WTC11 (cell line): Measurements from ENCODE around the gene RETREG3. TPM values are rescaled to one million over a fixed set of nuclear protein-coding genes. Genes with fewer than 3 reads are reported as not detected.
"Not testable (repeated sequence)": the region's sequence is repeated elsewhere in the genome, so short reads cannot be mapped to it uniquely, and the experiment has no call there.

Experiments used
- ATAC-seq: fragments of 200-7000 bp; cut with Tn5 transposase; 2 replicates; pipeline ENCODE4 v1.10.0; 2021; ENCODE audit warnings: mild to moderate bottlenecking, moderate library complexity
- CTCF ChIA-PET: fragments of 300-600 bp; sonication (Branson Sonifier 250); formaldehyde crosslinking; loops from one replicate; lab custom pipeline; 2021; ENCODE audit warnings: antibody characterized with exemption; lab: Charles Lee
- POLR2A ChIA-PET: fragments of 350-600 bp; sonication (Branson Sonifier 250); formaldehyde crosslinking; loops from one replicate; lab custom pipeline; 2021; ENCODE audit warnings: antibody characterized with exemption; lab: Charles Lee
- DNase-seq: peaks from one replicate; pipeline ENCODE4 v3.0.0; 2021; ENCODE audit warnings: low spot score
- H3K27ac Mint-ChIP-seq: 2 replicates; pipeline ENCODE4 v1.8.0; 2021; ENCODE audit warnings: mixed read lengths
- H3K27me3 Mint-ChIP-seq: 2 replicates; pipeline ENCODE4 v1.8.0; 2021; ENCODE audit warnings: low read depth, mild to moderate bottlenecking, moderate library complexity, mixed read lengths
- H3K36me3 Mint-ChIP-seq: 2 replicates; pipeline ENCODE4 v1.8.0; 2021; ENCODE audit warnings: mixed read lengths
- H3K4me1 Mint-ChIP-seq: 2 replicates; pipeline ENCODE4 v1.8.0; 2022; ENCODE audit warnings: mixed read lengths
- H3K4me3 Mint-ChIP-seq: 2 replicates; pipeline ENCODE4 v1.8.0; 2021; ENCODE audit warnings: mild to moderate bottlenecking, moderate library complexity, mixed read lengths
- H3K9me3 Mint-ChIP-seq: 2 replicates; pipeline ENCODE4 v1.8.0; 2021; ENCODE audit warnings: mixed read lengths
- ERG ChIP-seq: fragments of 250-450 bp; sonication (Bioruptor Pico); IDR thresholded peaks from 2 replicates; pipeline ENCODE4 v1.8.0; 2021; ENCODE audit warnings: mild to moderate bottlenecking
- FOXP1 ChIP-seq: sonication (generic); formaldehyde crosslinking; IDR thresholded peaks from 2 replicates; pipeline ENCODE4 v1.8.0; 2022; ENCODE audit warnings: missing genetic modification reagents, mild to moderate bottlenecking, moderate library complexity, borderline replicate concordance
- GTF2I ChIP-seq: fragments of 250-450 bp; sonication (Bioruptor Pico); conservative IDR thresholded peaks from 2 replicates; pipeline ENCODE4 v1.4.0; 2021; ENCODE audit warnings: mild to moderate bottlenecking
- KAT7 ChIP-seq: sonication (generic); formaldehyde crosslinking; IDR thresholded peaks from 2 replicates; pipeline ENCODE4 v1.8.1; 2023; ENCODE audit warnings: missing genetic modification reagents, mild to moderate bottlenecking, borderline replicate concordance
- MAX ChIP-seq: sonication (generic); formaldehyde crosslinking; IDR thresholded peaks from 2 replicates; pipeline ENCODE4 v1.8.0; 2022; ENCODE audit warnings: mild to moderate bottlenecking, missing genetic modification reagents
- MYBL2 ChIP-seq: sonication (generic); formaldehyde crosslinking; IDR thresholded peaks from 2 replicates; pipeline ENCODE4 v1.8.1; 2023; ENCODE audit warnings: mild to moderate bottlenecking, moderate library complexity, missing genetic modification reagents
- STAT6 ChIP-seq: sonication (generic); formaldehyde crosslinking; conservative IDR thresholded peaks from 2 replicates; pipeline ENCODE4 v1.8.1; 2023; ENCODE audit warnings: mild to moderate bottlenecking, low read depth, missing genetic modification reagents, moderate library complexity
- TEAD1 ChIP-seq: sonication (generic); formaldehyde crosslinking; IDR thresholded peaks from 2 replicates; pipeline ENCODE4 v1.8.0; 2022; ENCODE audit warnings: mild to moderate bottlenecking, missing genetic modification reagents
- ZBTB43 ChIP-seq: sonication (generic); formaldehyde crosslinking; IDR thresholded peaks from 2 replicates; pipeline ENCODE4 v1.8.1; 2023; ENCODE audit warnings: mild to moderate bottlenecking, missing genetic modification reagents
- ZNF121 ChIP-seq: sonication (generic); formaldehyde crosslinking; IDR thresholded peaks from 2 replicates; pipeline ENCODE4 v1.8.0; 2023; ENCODE audit warnings: missing genetic modification reagents
- total RNA-seq: library from RNA; stranded (reverse); gene quantifications from 3 replicates; pipeline ENCODE4 v1.2.3, GENCODE V29; 2021
- TF ChIP-seq, protein P1 (sequence below): sonication (generic); formaldehyde crosslinking; conservative IDR thresholded peaks from 2 replicates; pipeline ENCODE4 v1.8.1; 2022; ENCODE audit warnings: mild to moderate bottlenecking, missing genetic modification reagents
- TF ChIP-seq, protein P2 (sequence below): sonication (generic); formaldehyde crosslinking; IDR thresholded peaks from 2 replicates; pipeline ENCODE4 v1.8.1; 2023; ENCODE audit warnings: mild to moderate bottlenecking, missing genetic modification reagents, borderline replicate concordance

RETREG3 gene
- total RNA-seq, 1 experiment from 2014 or later, result 40.4 TPM

DNA sequence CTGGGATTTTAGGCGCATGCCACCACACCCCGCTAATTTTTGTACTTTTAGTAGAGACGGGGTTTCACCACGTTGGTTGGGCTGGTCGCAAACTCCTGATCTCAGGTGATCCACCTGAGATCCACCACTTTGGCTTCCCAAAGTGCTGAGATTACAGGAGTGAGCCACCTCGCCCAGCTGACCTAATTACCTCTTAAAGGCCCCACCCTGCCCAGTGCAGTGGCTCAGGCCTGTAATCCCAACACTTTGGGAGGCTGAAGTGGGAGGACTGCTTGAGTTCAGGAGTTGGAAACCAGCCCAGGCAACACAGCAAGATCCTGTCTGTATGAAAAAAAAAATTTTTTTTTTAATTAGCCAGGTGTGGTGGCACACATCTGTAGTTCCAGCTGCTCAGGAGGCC lies 50.1 kb downstream of the RETREG3 start:
- H3K36me3 Mint-ChIP-seq, result no peaks in the 10 kb centered on the region
- peaks cover 21% of the 10 kb centered on the region for H3K4me1 Mint-ChIP-seq
- H3K9me3 Mint-ChIP-seq, result no peaks in the 10 kb centered on the region
- ChIA-PET CTCF (interaction anchor here (1.3 kb wide), 1 partner anchor 19 kb away, joined by 4 read pairs; no protein-coding TSS in a partner anchor), POLR2A (no interaction called here)
- H3K27me3 Mint-ChIP-seq, result no peaks in the 10 kb centered on the region
- no peak for DNase-seq
- TF ChIP-seq, protein P1, sequence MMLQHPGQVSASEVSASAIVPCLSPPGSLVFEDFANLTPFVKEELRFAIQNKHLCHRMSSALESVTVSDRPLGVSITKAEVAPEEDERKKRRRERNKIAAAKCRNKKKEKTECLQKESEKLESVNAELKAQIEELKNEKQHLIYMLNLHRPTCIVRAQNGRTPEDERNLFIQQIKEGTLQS (CRISPR knock-in tag), result no peak
- no peak for TF ChIP-seq FOXP1 (CRISPR knock-in tag)
- no peak for TF ChIP-seq ERG (CRISPR knock-in tag)
- TF ChIP-seq, all 79 proteins: peak for 0
- Mint-ChIP-seq H3K27ac (no peak overlapping the region), H3K4me3 (no peak overlapping the region)
- no peak for ATAC-seq

GRCh38 chr17:42555961-42556617 lies 53.1 kb downstream of the RETREG3 start:
- ATAC-seq (peak; percentile 75), DNase-seq (peak; percentile 77)
- POLR2A ChIA-PET, H3K27ac Mint-ChIP-seq, H3K4me1 Mint-ChIP-seq, H3K36me3 Mint-ChIP-seq, H3K27me3 Mint-ChIP-seq, H3K9me3 Mint-ChIP-seq: not testable (repeated sequence)
- H3K4me3 Mint-ChIP-seq, result peak overlapping the region; percentile 85
- CTCF ChIA-PET, result interaction anchor here (2.6 kb wide), 1 partner anchor 207 kb away, joined by 12 read pairs; no protein-coding TSS in a partner anchor

GRCh38 chr17:42555122-42555622 lies 54.0 kb downstream of the RETREG3 start:
- Mint-ChIP-seq H3K36me3 (no peaks in the 10 kb centered on the region), H3K4me3 (peak overlapping the region; percentile 85), H3K4me1 (peaks cover 12% of the 10 kb centered on the region), H3K27me3 (no peaks in the 10 kb centered on the region), H3K9me3 (no peaks in the 10 kb centered on the region), H3K27ac (no peak overlapping the region)
- ATAC-seq (no peak), DNase-seq (no peak)
- ChIA-PET CTCF (interaction anchor here (0.6 to 2.6 kb wide), 11 partner anchors 9 to 535 kb away, joined by 3 to 22 read pairs (median 5); partner anchors contain the start of genes CNTNAP1, NKIRAS2 and PSMC3IP), POLR2A (interaction anchor here (0.6 to 1.3 kb wide), 4 partner anchors 15 to 128 kb away, joined by 3 to 4 read pairs (median 3); partner anchors contain the start of gene TUBG1)
- no peak for TF ChIP-seq STAT6
- peak; percentile 58; the same call in 1 of the 2 replicates for TF ChIP-seq GTF2I (CRISPR knock-in tag)
- peak; percentile 86; the same call in 1 of the 2 replicates for TF ChIP-seq ZNF121 (CRISPR knock-in tag)

- peak; percentile 93 for DNase-seq
- peak; percentile 81 for ATAC-seq
- H3K36me3 Mint-ChIP-seq, result no peaks in the 10 kb centered on the region
- peak overlapping the region; percentile 85 for H3K4me3 Mint-ChIP-seq
- H3K4me1 Mint-ChIP-seq, result peaks cover 12% of the 10 kb centered on the region
- CTCF ChIA-PET, result interaction anchor here (0.6 to 2.6 kb wide), 13 partner anchors 9 to 534 kb away, joined by 3 to 22 read pairs (median 4); partner anchors contain the start of genes CNTNAP1, NKIRAS2 and PSMC3IP
- H3K27me3 Mint-ChIP-seq, result no peaks in the 10 kb centered on the region
- POLR2A ChIA-PET, result interaction anchor here (0.6 to 1.3 kb wide), 6 partner anchors 16 to 129 kb away, joined by 3 to 4 read pairs (median 3); partner anchors contain the start of genes PSMC3IP and TUBG1
- H3K27ac Mint-ChIP-seq, result peak overlapping the region; percentile 79
- H3K9me3 Mint-ChIP-seq, result no peaks in the 10 kb centered on the region
- TF ChIP-seq, protein P2, sequence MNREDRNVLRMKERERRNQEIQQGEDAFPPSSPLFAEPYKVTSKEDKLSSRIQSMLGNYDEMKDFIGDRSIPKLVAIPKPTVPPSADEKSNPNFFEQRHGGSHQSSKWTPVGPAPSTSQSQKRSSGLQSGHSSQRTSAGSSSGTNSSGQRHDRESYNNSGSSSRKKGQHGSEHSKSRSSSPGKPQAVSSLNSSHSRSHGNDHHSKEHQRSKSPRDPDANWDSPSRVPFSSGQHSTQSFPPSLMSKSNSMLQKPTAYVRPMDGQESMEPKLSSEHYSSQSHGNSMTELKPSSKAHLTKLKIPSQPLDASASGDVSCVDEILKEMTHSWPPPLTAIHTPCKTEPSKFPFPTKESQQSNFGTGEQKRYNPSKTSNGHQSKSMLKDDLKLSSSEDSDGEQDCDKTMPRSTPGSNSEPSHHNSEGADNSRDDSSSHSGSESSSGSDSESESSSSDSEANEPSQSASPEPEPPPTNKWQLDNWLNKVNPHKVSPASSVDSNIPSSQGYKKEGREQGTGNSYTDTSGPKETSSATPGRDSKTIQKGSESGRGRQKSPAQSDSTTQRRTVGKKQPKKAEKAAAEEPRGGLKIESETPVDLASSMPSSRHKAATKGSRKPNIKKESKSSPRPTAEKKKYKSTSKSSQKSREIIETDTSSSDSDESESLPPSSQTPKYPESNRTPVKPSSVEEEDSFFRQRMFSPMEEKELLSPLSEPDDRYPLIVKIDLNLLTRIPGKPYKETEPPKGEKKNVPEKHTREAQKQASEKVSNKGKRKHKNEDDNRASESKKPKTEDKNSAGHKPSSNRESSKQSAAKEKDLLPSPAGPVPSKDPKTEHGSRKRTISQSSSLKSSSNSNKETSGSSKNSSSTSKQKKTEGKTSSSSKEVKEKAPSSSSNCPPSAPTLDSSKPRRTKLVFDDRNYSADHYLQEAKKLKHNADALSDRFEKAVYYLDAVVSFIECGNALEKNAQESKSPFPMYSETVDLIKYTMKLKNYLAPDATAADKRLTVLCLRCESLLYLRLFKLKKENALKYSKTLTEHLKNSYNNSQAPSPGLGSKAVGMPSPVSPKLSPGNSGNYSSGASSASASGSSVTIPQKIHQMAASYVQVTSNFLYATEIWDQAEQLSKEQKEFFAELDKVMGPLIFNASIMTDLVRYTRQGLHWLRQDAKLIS (CRISPR knock-in tag), result peak; percentile 69; the same call in 1 of the 2 replicates
- TF ChIP-seq ZBTB43 (CRISPR knock-in tag), result peak; percentile 30; the same call in 1 of the 2 replicates
- TF ChIP-seq MAX (CRISPR knock-in tag), result peak; percentile 90
- TF ChIP-seq TEAD1 (CRISPR knock-in tag), result peak; percentile 87
- peak; percentile 11; the same call in 1 of the 2 replicates for TF ChIP-seq FOXP1 (CRISPR knock-in tag)
- peak; percentile 86; the same call in 1 of the 2 replicates for TF ChIP-seq MYBL2 (CRISPR knock-in tag)
- TF ChIP-seq KAT7 (CRISPR knock-in tag), result peak; percentile 78; the same call in 1 of the 2 replicates
Measured at GRCh38 chr17:42554250-42555121, 54.7 kb downstream of the RETREG3 start.
